K562 (cell line): ENCODE data around the gene TUBG2. TPM values are rescaled to one million over a fixed set of nuclear protein-coding genes. Genes with fewer than 3 reads are reported as not detected.
A peak's percentile ranks its signal among the peaks of the same experiment; 100 is the strongest.

Experiments used
- ATAC-seq: fragments of 200-7000 bp; cut with Tn5 transposase; 3 replicates; pipeline ENCODE4 v1.9.1; 2020; ENCODE audit warnings: moderate library complexity
- BruUV-seq: library from RNA; stranded (reverse); fragments of 400-500 nt; replicated peaks from 2 replicates; lab custom pipeline; 2021; lab: Mats Ljungman, UMichigan
- CTCF ChIA-PET: fragments of 300-600 bp; formaldehyde crosslinking; extraction: SDS; loops from one replicate; lab custom pipeline; 2021; ENCODE audit warnings: low intra/inter-chr PET ratio; lab: Yijun Ruan, JAX
- POLR2A ChIA-PET: fragments of 300-600, 350-650 bp; sonication (Branson Sonifier 250); formaldehyde crosslinking; extraction: SDS; loops from one replicate; lab custom pipeline; 2021; ENCODE audit warnings: antibody characterized with exemption, inconsistent platforms; lab: Yijun Ruan, JAX
- DNase-seq, 4 experiments: peaks; one replicate each; pipeline versions ENCODE4 v3.0.0 to v3.0.0-alpha.2; 2011 to 2018; ENCODE audit warnings: low spot score in 3 of 4, mixed read lengths in 3 of 4; ENCODE audit errors: extremely low read depth in 1 of 4
- FAIRE-seq: peaks from 2 replicates; lab custom pipeline; 2011; peaks lifted over from hg19 to GRCh38; lab: Jason Lieb, UNC
- H2AFZ ChIP-seq: 2 replicates; pipeline ENCODE4 v1.6.0; 2011; ENCODE audit warnings: low read depth, low read length, control low read depth, inconsistent platforms
- H3K27ac ChIP-seq: fragments of 200-600 bp; 3 replicates; pipeline ENCODE4 v1.8.0; 2011; ENCODE audit warnings: low read depth, mild to moderate bottlenecking, control low read depth, inconsistent platforms, low read length, moderate library complexity, mixed read lengths; ENCODE audit errors: extremely low read depth
- H3K27me3 ChIP-seq, 2 experiments: fragments of 300-600 bp in 1 of 2; 2 replicates in 1 of 2; 3 replicates in 1 of 2; pipeline versions ENCODE4 v1.6.0 to v1.8.0; 2011; ENCODE audit warnings: inconsistent platforms in 2 of 2, low read length in 2 of 2, mild to moderate bottlenecking in 1 of 2, mixed read lengths in 1 of 2, moderate library complexity in 1 of 2; ENCODE audit not compliant: control insufficient read depth in 2 of 2, insufficient read depth in 2 of 2
- H3K36me3 ChIP-seq: fragments of 300-600 bp; 3 replicates; pipeline ENCODE4 v1.8.0; 2011; ENCODE audit warnings: mild to moderate bottlenecking, low read length, inconsistent platforms; ENCODE audit not compliant: control insufficient read depth, insufficient read depth
- H3K4me1 ChIP-seq, 2 experiments: fragments of 200-600 bp in 1 of 2; replicated peaks in 1 of 2; 2 replicates in 1 of 2; 3 replicates in 1 of 2; pipeline versions ENCODE4 v1.5.1 to v1.8.0; 2011; ENCODE audit warnings: inconsistent platforms in 2 of 2, low read length in 2 of 2, mild to moderate bottlenecking in 1 of 2, mixed read lengths in 1 of 2, moderate library complexity in 1 of 2; ENCODE audit not compliant: control insufficient read depth in 2 of 2, insufficient read depth in 2 of 2
- H3K4me2 ChIP-seq: 2 replicates; pipeline ENCODE4 v1.6.1; 2011; ENCODE audit warnings: low read length, control low read depth, inconsistent platforms, mixed read lengths; ENCODE audit not compliant: insufficient read depth
- H3K4me3 ChIP-seq: fragments of 200-600 bp; sonication (generic), shearing (Covaris generic); 2 replicates; pipeline ENCODE4 v1.5.1; 2016; ENCODE audit warnings: control low read depth, inconsistent platforms
- H3K79me2 ChIP-seq: fragments of 200-600 bp; 3 replicates; pipeline ENCODE4 v1.8.0; 2011; ENCODE audit warnings: low read length, inconsistent platforms; ENCODE audit not compliant: control insufficient read depth, insufficient read depth
- H3K9ac ChIP-seq, 2 experiments: 2 replicates each; pipeline versions ENCODE4 v1.6.0 to v1.6.1; 2011; ENCODE audit warnings: low read depth in 2 of 2, low read length in 2 of 2, control low read depth in 1 of 2, inconsistent platforms in 1 of 2, mild to moderate bottlenecking in 1 of 2, mixed read lengths in 1 of 2; ENCODE audit not compliant: insufficient read depth in 1 of 2
- H3K9me1 ChIP-seq: one replicate; pipeline ENCODE4 v1.6.0; 2011; ENCODE audit warnings: inconsistent platforms, mild to moderate bottlenecking, low read length, moderate library complexity; ENCODE audit not compliant: control insufficient read depth, insufficient read depth
- H3K9me3 ChIP-seq: replicated peaks from 2 replicates; pipeline ENCODE4 v1.5.1; 2011; ENCODE audit warnings: low read depth, low read length, inconsistent platforms; ENCODE audit not compliant: control insufficient read depth, insufficient read depth
- H4K20me1 ChIP-seq: replicated peaks from 2 replicates; pipeline ENCODE4 v1.6.1; 2011; ENCODE audit warnings: low read length, inconsistent platforms, mixed read lengths; ENCODE audit not compliant: control insufficient read depth, insufficient read depth
- ARNT ChIP-seq, 2 experiments: fragments of 450-650 bp; IDR thresholded peaks; 2 replicates each; pipeline ENCODE4 v1.6.1; 2016; ENCODE audit warnings: mild to moderate bottlenecking in 1 of 2
- ATF7 ChIP-seq: fragments of 450-650 bp; IDR thresholded peaks from 2 replicates; pipeline ENCODE4 v1.7.1; 2014; ENCODE audit warnings: mild to moderate bottlenecking, moderate library complexity
- CHD1 ChIP-seq: fragments of 200-600 bp; sonication (generic); IDR thresholded peaks from one replicate; pipeline ENCODE4 v1.6.1; 2012; ENCODE audit warnings: mild to moderate bottlenecking, moderate library complexity, low read length, inconsistent platforms
- GABPA ChIP-seq: fragments of 200-800 bp; sonication (Bioruptor generic); conservative IDR thresholded peaks from 2 replicates; pipeline ENCODE4 v1.6.1; 2016; ENCODE audit warnings: low read depth, missing genetic modification characterization, missing compliant biosample characterization
- KAT8 ChIP-seq: fragments of 450-650 bp; IDR thresholded peaks from 2 replicates; pipeline ENCODE4 v1.6.1; 2016; ENCODE audit warnings: low read depth, mild to moderate bottlenecking
- MAFF ChIP-seq: IDR thresholded peaks from 2 replicates; pipeline ENCODE4 v1.6.1; 2012; ENCODE audit warnings: low read length, improper control_type of control experiment
- MBD2 ChIP-seq: sonication (generic); IDR thresholded peaks from 2 replicates; pipeline ENCODE4 v1.6.1; 2016; ENCODE audit warnings: low read depth, borderline replicate concordance
- MTA1 ChIP-seq: fragments of 450-650 bp; IDR thresholded peaks from 2 replicates; pipeline ENCODE4 v1.6.1; 2017; ENCODE audit warnings: borderline replicate concordance
- PHF21A ChIP-seq: fragments of 450-650 bp; IDR thresholded peaks from 2 replicates; pipeline ENCODE4 v1.6.1; 2017; ENCODE audit warnings: low read depth, borderline replicate concordance
- SIRT6 ChIP-seq: IDR thresholded peaks from one replicate; pipeline ENCODE4 v1.6.1; 2012; ENCODE audit warnings: low read depth, mild to moderate bottlenecking, control low read depth, inconsistent platforms, low read length, moderate library complexity
- SRF ChIP-seq, 2 experiments: fragments of 250-450, 450-650 bp in 1 of 2; sonication (Bioruptor Pico) in 1 of 2; sonication (generic) in 1 of 2; formaldehyde crosslinking; IDR thresholded peaks; 2 replicates each; pipeline versions ENCODE4 v1.5.0 to v1.5.1; 2020 to 2022; ENCODE audit warnings: mild to moderate bottlenecking in 1 of 2, missing genetic modification reagents in 1 of 2
- USF2 ChIP-seq: sonication (generic); formaldehyde crosslinking; IDR thresholded peaks from 2 replicates; pipeline ENCODE4 v1.5.0; 2020; ENCODE audit warnings: missing genetic modification reagents
- ZBTB12 ChIP-seq: fragments of 250-450 bp; sonication (Bioruptor Pico); IDR thresholded peaks from 2 replicates; pipeline ENCODE4 v1.4.0; 2020
- ZBTB33 ChIP-seq: sonication (generic); formaldehyde crosslinking; IDR thresholded peaks from 2 replicates; pipeline ENCODE4 v1.8.1; 2023; ENCODE audit warnings: mild to moderate bottlenecking, missing genetic modification reagents
- ZNF253 ChIP-seq: fragments of 250-450 bp; sonication (Bioruptor Pico); conservative IDR thresholded peaks from 2 replicates; pipeline ENCODE4 v1.6.1; 2021; ENCODE audit warnings: mild to moderate bottlenecking
- ZNF274 ChIP-seq: IDR thresholded peaks from 2 replicates; pipeline ENCODE4 v1.6.1; 2011; ENCODE audit warnings: low read depth, mild to moderate bottlenecking, low read length, moderate library complexity, borderline replicate concordance
- ZNF347 ChIP-seq: fragments of 450-650 bp; formaldehyde crosslinking; IDR thresholded peaks from 2 replicates; pipeline ENCODE4 v1.4.0; 2020; ENCODE audit warnings: low read depth, mild to moderate bottlenecking, moderate library complexity
- WGBS: fragments of 100-300 bp; shearing (Covaris generic); methylation state at CpG from one replicate; pipeline ENCODE4 v1.1.6; 2016; ENCODE audit warnings: low coverage, mixed read lengths; ENCODE audit not compliant: insufficient coverage; ENCODE audit errors: missing lambda C conversion rate; 5-methylcytosine and 5-hydroxymethylcytosine counted together
- in situ Hi-C: fragments of 300-500 bp; cut with MboI; formaldehyde crosslinking; loops from 4 replicates; pipeline ENCODE4 v1.15.0; 2018; ENCODE audit warnings: inconsistent platforms, mixed read lengths
- intact Hi-C: fragments of 100-400 bp; cut with micrococcal nuclease; formaldehyde crosslinking; loops from 2 replicates; pipeline ENCODE4 v1.14.2; 2022
- polyA plus RNA-seq, 8 experiments: library from polyadenylated mRNA; depleted of rRNA in 4 of 8; stranded (reverse) in 5 of 8; unstranded in 3 of 8; fragments of >200 nt; fragmentation: Nextera tagmentation in 2 of 8; fragmentation: Illumina TruSeq in 1 of 8; extraction: Ambion mirVana in 2 of 8; extraction: Trizol in 1 of 8; gene quantifications; 2 replicates each; pipeline versions ENCODE4 v1.2.1 to v1.2.3, GENCODE V29; 2011 to 2014; ENCODE audit warnings: inconsistent platforms in 1 of 8, missing spikeins in 1 of 8
- total RNA-seq, 7 experiments: library from RNA; depleted of rRNA in 6 of 7; stranded (reverse); fragments of >200 nt in 6 of 7; fragmentation: Illumina TruSeq in 2 of 7; extraction: Trizol in 2 of 7; gene quantifications; 2 replicates each; pipeline versions ENCODE4 v1.2.1 to v1.2.3, GENCODE V29; 2011 to 2021; ENCODE audit warnings: low replicate concordance in 1 of 7
- TF ChIP-seq, protein P1 (sequence below): fragments of 450-650 bp; IDR thresholded peaks from 2 replicates; pipeline ENCODE4 v1.6.1; 2016

The TUBG2 gene
- total and polyA plus RNA-seq, 9 of the 15 experiments (the other 6 are each of a cell fraction or from before 2014, with no cell fraction given): 0.09 to 0.80 (median 0.24) TPM; not detected in 2

- H2AFZ ChIP-seq: peak overlapping the region; percentile 29; the same call in 1 of the 2 replicates
- no peaks in the 10 kb centered on the region for H3K9me1 ChIP-seq
- H3K4me1 ChIP-seq: peaks cover 28 to 34% of the 10 kb centered on the region in 2 experiments
- H3K27me3 ChIP-seq: no peaks in the 10 kb centered on the region
- ATAC-seq (peak; percentile 34), DNase-seq (no peak), FAIRE-seq (no peak)
- peak overlapping the region in 1 of 2 experiments; percentile 24; a peak in 1 of 4 replicates for H3K9ac ChIP-seq
- peak overlapping the region; percentile 70 for H3K4me2 ChIP-seq
- no peaks in the 10 kb centered on the region for H3K79me2 ChIP-seq
- no peak overlapping the region for H3K4me3 ChIP-seq
- POLR2A ChIA-PET: interaction anchor here (0.6 to 2.5 kb wide), 13 partner anchors 8 to 241 kb away, joined by 3 to 17 read pairs (median 6); partner anchors contain the start of gene PLEKHH3
- peaks cover 30% of the 10 kb centered on the region for H3K36me3 ChIP-seq
- WGBS: 9% methylated on average over 4 of the region's 4 CpGs
- peak overlapping the region; percentile 71 for H3K27ac ChIP-seq
- BruUV-seq: no TSS peak
- in situ Hi-C loops: no loop called here
- CTCF ChIA-PET: interaction anchor here (0.7 kb wide), 1 partner anchor 11 kb away, joined by 5 read pairs; no protein-coding TSS in a partner anchor
- intact Hi-C loops: loop anchor here (1.0 kb wide), 1 partner anchor 21 kb away; no protein-coding TSS in a partner anchor
- no peaks in the 10 kb centered on the region for H4K20me1 ChIP-seq
- no peaks in the 10 kb centered on the region for H3K9me3 ChIP-seq
- no peak for TF ChIP-seq ARNT (IDR thresholded peaks at IDR 0.05)
- 0 out of 2 replicates have a peak, but pooled peaks have one; percentile 27 for TF ChIP-seq GABPA (tag)
- TF ChIP-seq SIRT6: no peak
- TF ChIP-seq KAT8: peak; percentile 62; the same call in 1 of the 2 replicates
- TF ChIP-seq, protein P1, sequence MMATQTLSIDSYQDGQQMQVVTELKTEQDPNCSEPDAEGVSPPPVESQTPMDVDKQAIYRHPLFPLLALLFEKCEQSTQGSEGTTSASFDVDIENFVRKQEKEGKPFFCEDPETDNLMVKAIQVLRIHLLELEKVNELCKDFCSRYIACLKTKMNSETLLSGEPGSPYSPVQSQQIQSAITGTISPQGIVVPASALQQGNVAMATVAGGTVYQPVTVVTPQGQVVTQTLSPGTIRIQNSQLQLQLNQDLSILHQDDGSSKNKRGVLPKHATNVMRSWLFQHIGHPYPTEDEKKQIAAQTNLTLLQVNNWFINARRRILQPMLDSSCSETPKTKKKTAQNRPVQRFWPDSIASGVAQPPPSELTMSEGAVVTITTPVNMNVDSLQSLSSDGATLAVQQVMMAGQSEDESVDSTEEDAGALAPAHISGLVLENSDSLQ: peak; percentile 2; the same call in 1 of the 2 replicates
- no peak for TF ChIP-seq ZNF253
- TF ChIP-seq ZBTB33 (CRISPR knock-in tag): no peak
- peak; percentile 1; the same call in 1 of the 2 replicates for TF ChIP-seq MAFF
- no peak for TF ChIP-seq MBD2
- TF ChIP-seq ZNF274: peak; percentile 12; the same call in 1 of the 2 replicates
- TF ChIP-seq ATF7: 0 out of 2 replicates have a peak, but pooled peaks have one; percentile 10
- TF ChIP-seq PHF21A: no peak
- no peak for TF ChIP-seq MTA1
- no peak for TF ChIP-seq USF2 (CRISPR knock-in tag)
- no peak for TF ChIP-seq CHD1
- no peak for TF ChIP-seq ZNF347 (CRISPR knock-in tag)
- TF ChIP-seq ZBTB12 (CRISPR knock-in tag): no peak
- no peak; a peak in 1 of 4 replicates for TF ChIP-seq SRF (CRISPR knock-in tag; IDR thresholded peaks at IDR 0.05)
These were observed 40.3 kb downstream of the TUBG2 start for GRCh38 chr17:42699415-42699740.
